Measurements from ENCODE around the gene DOCK2.

GRCh38 chr5:169663537-169663936 lies 26.5 kb downstream of the DOCK2 start:
- TF ChIP-seq, protein P1, sequence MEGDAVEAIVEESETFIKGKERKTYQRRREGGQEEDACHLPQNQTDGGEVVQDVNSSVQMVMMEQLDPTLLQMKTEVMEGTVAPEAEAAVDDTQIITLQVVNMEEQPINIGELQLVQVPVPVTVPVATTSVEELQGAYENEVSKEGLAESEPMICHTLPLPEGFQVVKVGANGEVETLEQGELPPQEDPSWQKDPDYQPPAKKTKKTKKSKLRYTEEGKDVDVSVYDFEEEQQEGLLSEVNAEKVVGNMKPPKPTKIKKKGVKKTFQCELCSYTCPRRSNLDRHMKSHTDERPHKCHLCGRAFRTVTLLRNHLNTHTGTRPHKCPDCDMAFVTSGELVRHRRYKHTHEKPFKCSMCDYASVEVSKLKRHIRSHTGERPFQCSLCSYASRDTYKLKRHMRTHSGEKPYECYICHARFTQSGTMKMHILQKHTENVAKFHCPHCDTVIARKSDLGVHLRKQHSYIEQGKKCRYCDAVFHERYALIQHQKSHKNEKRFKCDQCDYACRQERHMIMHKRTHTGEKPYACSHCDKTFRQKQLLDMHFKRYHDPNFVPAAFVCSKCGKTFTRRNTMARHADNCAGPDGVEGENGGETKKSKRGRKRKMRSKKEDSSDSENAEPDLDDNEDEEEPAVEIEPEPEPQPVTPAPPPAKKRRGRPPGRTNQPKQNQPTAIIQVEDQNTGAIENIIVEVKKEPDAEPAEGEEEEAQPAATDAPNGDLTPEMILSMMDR (IDR thresholded peaks at IDR 0.05; ENCODE audit: extremely low read depth in 1 of 2, insufficient read depth in 1 of 2, low read depth in 1 of 2, low read length in 2 of 2) = no peak
- TF ChIP-seq POLR2AphosphoS5 (IDR thresholded peaks at IDR 0.05; ENCODE audit: insufficient read depth, low read depth, low read length) = no peak
- no peak for TF ChIP-seq POLR2A (IDR thresholded peaks at IDR 0.05; ENCODE audit: low read depth, low read length)
- TF ChIP-seq JUN (IDR thresholded peaks at IDR 0.05; ENCODE audit: borderline replicate concordance, insufficient read depth, insufficient read length, low read depth) = no peak
- no peak for TF ChIP-seq GATA2 (IDR thresholded peaks at IDR 0.05; ENCODE audit: insufficient read depth, insufficient read length, low read depth, low read length)
- no peak for TF ChIP-seq EZH2 (IDR thresholded peaks at IDR 0.05; ENCODE audit: borderline replicate concordance, low read depth, low read length, severe bottlenecking)
- TF ChIP-seq, protein P2, sequence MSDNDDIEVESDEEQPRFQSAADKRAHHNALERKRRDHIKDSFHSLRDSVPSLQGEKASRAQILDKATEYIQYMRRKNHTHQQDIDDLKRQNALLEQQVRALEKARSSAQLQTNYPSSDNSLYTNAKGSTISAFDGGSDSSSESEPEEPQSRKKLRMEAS (IDR thresholded peaks at IDR 0.05; ENCODE audit: insufficient read depth, insufficient read length) = no peak
- no peak for TF ChIP-seq MYC (IDR thresholded peaks at IDR 0.05; ENCODE audit: low read depth, low read length)
- no peak for TF ChIP-seq FOS (IDR thresholded peaks at IDR 0.05; ENCODE audit: borderline replicate concordance, insufficient read depth, low read length)
